HG03342 (cell line): ENCODE data around the gene CCDC110.

Experiments
- ATAC-seq: cut with Tn5 transposase; IDR thresholded peaks from one replicate; pipeline ENCODE4 v1.9.1; 2021; ENCODE audit warnings: mild to moderate bottlenecking, moderate library complexity; ENCODE audit not compliant: unreplicated experiment

Gene CCDC110

DNA sequence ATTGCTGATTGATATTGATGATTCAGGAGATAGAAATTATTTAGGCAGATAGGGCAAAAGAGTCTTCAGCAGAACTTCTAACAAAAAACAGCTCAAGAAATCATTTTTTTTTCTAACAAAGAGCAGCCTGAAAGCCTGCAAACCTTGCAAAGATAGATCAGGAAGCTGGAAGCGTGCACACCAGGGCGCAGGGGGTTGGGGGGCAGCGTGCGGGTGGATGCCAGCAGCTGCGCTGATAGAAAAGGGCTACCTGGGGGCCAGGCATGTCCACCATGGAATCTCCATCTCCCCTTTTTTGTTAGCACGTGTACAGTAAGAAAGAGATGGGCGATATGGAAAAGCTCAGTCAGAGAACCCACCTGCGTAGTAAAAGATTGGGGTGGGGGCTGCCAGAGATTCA is 1.7 kb upstream of the CCDC110 start:
- no peak for ATAC-seq

GRCh38 chr4:185472103-185472542 is 590 bp upstream of the CCDC110 start:
- no peak for ATAC-seq

DNA sequence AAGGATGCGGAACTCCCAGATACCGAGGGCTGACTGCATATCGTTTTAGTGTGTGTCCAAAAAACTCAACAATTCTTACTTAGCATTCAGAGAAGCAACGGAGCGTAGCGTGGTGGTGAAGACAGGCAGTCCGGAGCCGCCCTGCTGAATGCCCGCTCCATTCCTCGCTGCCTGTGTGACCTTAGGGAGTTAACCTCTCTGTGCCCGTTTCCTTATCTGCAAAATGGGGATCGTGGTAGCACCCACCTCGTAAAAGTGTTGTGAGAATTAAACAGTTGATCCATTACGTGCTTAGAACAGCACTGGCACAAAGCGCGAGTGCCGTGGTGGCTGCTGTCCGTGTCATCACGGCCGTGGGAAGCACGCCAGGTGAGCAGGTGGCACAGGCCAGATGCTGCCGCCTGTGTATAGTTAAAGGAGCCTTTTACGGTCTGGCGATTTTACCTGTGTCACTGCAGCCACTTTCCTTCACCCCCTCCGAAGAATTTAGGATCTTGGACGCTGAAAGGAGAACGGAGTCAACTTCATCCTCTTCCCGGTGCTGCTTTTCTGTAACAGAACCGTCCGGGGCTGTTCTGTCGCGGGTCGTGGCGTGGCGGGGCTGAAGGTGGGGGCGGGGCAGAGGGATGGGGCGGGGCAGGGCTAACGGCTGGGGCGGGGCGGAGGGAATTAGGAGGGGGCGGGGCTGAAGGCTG is 885 bp downstream of the CCDC110 start:
- ATAC-seq, result peak; percentile 7

GRCh38 chr4:185469580-185470154 is 1.9 kb downstream of the CCDC110 start:
- ATAC-seq, result no peak

- no peak for ATAC-seq
These were observed 2.5 kb downstream of the CCDC110 start for GRCh38 chr4:185468999-185469398.

DNA sequence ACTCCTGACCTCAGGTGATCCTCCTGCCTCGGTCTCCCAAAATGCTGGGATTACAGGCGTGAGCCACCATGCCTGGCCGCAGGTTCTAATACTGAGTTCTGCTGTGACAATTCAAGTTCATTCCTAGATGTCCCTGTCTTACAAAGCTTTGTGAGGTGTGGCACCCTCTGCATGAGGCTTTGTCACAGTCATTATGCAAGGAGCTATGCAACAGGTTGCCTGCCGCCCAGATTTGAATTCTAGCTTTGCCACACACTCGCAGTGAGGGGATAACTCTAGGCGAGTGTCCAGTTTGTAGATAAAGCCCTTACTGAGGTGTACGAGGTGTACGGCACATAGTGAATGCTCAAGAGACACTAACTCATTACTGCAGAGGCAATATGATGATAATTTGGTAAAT is 3.5 kb downstream of the CCDC110 start:
- ATAC-seq, result no peak

GRCh38 chr4:185467101-185467500 is 4.4 kb downstream of the CCDC110 start:
- no peak for ATAC-seq

DNA sequence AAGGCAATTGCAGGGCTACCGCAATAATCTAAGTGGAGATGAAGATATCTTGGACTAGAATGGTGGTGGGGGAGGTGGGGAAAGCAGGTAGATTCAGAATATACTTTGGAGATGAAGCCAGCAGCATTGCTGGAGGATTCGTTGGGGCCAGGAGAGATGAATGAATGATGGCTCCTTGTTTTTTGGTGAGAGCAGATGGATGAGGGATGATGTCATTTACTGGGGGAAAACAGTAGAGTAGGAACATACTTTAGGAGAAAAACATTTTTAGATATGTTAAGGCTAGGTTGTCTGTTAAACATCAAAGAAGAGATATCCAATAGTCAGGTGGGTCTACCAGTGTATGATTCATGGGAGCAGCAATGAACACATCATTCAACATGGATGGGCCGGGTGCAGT is 5.8 kb downstream of the CCDC110 start:
- ATAC-seq, result no peak

GRCh38 chr4:185464887-185465286 is 6.6 kb downstream of the CCDC110 start:
- no peak for ATAC-seq

DNA sequence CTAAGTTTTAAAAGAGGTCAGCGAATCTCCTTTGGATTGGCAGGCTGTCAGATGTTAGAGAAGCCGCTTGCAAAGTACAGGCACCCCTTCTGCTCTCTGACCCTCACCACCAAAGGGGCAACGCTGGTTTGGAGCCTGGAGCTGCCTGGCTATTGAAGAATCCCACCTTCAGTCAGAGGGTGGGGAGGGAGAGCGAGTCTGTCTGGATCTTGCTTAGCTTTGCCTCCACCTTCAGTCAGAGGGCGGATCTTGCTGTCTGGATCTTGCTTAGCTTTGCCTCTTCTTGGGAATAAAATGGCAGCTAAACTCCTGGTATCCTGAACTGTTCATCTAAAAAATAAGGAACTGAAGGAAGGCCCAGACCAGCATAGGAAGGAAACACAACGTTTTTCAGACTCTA is 7.3 kb downstream of the CCDC110 start:
- no peak for ATAC-seq

DNA sequence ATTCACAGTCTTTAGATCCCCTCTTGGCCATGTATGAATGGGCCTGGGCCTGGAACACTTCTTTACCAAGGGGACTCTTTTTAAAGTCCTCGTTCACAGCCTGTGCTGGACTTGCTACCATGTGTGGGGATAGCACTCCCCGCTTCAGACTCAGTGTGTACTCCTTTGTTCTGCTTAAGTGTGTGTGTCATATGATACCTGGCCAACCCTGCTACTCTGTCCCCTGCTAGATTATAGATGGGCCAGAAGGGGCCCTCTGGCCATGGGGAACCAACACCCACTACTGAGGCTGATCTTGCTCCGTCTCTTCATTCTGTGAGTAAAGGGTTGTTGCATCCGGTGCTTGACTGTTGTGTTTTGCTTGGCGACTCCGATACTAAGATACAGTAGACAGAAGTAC is 8.0 kb downstream of the CCDC110 start:
- ATAC-seq, result no peak

GRCh38 chr4:185461565-185461964 is 10.0 kb downstream of the CCDC110 start:
- no peak for ATAC-seq

DNA sequence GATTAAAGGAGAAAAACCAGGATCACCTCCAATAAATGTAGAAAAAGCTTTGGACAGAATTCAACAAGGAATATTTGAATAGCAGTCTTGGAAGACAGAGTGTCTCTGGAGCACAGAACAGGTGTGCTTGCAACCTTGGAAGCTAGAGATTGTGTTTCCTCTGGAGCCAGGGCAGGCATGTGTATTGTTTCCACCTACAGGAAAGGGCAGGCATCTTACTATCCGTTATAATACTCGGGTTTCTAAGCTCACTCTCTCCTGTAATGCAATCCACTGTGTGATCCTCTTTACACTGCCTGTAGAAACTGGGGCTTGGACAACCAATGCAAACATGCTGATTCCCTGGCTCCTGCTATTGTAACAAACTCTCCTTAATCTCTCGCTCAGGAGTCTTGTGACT is 14.4 kb downstream of the CCDC110 start:
- ATAC-seq, result no peak

- ATAC-seq, result no peak
These were observed 15.4 kb downstream of the CCDC110 start for GRCh38 chr4:185456131-185456530.

- no peak for ATAC-seq
These were observed 26.3 kb downstream of the CCDC110 start for GRCh38 chr4:185445209-185445608.

DNA sequence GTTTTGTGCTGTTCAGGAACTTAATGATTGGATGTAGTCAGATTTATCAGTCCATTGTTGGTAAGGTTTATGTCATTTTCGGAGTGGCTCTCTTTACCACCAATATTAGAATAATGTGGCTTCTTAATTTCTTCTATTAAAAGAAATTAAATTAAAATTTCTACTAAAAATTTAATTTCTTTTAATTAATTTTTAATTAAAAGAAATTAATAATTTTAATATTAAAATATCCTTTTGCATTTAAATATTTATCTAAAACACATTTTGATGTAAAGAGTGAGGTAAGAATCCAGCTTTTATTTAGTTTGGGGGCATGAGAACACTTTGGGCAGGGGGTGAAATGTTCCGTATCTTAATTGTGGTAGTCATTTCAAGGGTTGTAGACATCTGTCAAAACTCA is 30.1 kb downstream of the CCDC110 start:
- no peak for ATAC-seq

- peak; percentile 70 for ATAC-seq
These were observed 33.7 kb downstream of the CCDC110 start for GRCh38 chr4:185437809-185438208.

GRCh38 chr4:185435466-185435865 is 36.1 kb downstream of the CCDC110 start:
- ATAC-seq, result no peak

- no peak for ATAC-seq
These were observed 41.9 kb downstream of the CCDC110 start for GRCh38 chr4:185429660-185430059.

GRCh38 chr4:185426960-185427688 is 44.4 kb downstream of the CCDC110 start:
- ATAC-seq, result no peak

DNA sequence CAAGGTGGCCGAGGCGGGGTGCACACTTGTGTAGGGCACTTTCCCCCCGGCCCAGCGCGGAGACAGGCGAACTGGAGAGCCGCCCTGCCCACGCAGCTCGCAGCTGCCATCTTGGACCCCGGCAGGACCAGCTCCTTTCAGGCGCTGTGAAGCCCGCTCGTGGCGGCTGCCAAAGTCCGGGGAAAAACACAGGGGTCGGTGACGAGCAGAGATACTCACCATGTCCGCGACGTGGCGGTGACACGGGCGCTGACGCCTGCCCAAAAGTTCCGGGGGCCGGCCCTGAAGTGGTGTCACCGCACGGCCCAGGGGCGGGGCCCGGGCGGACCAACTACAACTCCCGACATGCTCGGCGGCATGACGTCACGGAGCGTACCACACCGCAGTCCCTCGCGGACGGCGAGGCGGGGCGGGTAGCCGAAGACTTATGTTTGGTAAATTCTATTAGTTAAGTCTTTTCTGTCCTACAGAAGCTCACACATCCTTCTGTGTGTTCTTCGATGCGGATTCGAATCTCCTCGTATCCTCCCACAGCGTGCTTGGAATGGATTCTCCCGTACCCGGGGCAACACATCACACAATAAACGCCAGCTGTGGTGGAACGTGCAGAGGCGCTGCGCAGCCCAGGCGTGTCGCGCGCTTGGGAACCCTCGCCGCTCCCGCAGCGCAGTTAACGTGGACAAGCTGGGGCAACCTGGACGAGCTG is 45.7 kb downstream of the CCDC110 start, which contains the start of gene UFSP2:
TSS of gene UFSP2 (minus strand) at position 318 of the 706 bp plus-strand sequence. CDS start at position 222, 96 bp downstream.
- peak; percentile 91 for ATAC-seq
